Measurements from ENCODE around the gene ATP2B1.

- TF ChIP-seq, protein P1, sequence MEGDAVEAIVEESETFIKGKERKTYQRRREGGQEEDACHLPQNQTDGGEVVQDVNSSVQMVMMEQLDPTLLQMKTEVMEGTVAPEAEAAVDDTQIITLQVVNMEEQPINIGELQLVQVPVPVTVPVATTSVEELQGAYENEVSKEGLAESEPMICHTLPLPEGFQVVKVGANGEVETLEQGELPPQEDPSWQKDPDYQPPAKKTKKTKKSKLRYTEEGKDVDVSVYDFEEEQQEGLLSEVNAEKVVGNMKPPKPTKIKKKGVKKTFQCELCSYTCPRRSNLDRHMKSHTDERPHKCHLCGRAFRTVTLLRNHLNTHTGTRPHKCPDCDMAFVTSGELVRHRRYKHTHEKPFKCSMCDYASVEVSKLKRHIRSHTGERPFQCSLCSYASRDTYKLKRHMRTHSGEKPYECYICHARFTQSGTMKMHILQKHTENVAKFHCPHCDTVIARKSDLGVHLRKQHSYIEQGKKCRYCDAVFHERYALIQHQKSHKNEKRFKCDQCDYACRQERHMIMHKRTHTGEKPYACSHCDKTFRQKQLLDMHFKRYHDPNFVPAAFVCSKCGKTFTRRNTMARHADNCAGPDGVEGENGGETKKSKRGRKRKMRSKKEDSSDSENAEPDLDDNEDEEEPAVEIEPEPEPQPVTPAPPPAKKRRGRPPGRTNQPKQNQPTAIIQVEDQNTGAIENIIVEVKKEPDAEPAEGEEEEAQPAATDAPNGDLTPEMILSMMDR (conservative IDR thresholded peaks at IDR 0.05 in 1 of 2, IDR thresholded peaks at IDR 0.05 in 1 of 2; ENCODE audit: extremely low read depth in 1 of 2, insufficient read depth in 1 of 2, low read depth in 1 of 2, low read length in 2 of 2), result no peak
- TF ChIP-seq EZH2 (IDR thresholded peaks at IDR 0.05; ENCODE audit: borderline replicate concordance, low read length), result no peak
Measured at GRCh38 chr12:89733579-89734201, 25.1 kb upstream of the ATP2B1 start.
